ENCODE data around the gene DCAF4L1. TPM values are rescaled to one million over a fixed set of nuclear protein-coding genes. Genes with fewer than 3 reads are reported as not detected.

DCAF4L1 gene
- total and polyA plus RNA-seq, 12 donors: 0.04 to 1.00 (median 0.23) TPM; not detected in 3

- Histone ChIP-seq H3K27me3 (no peaks in the 10 kb centered on the region), H3K9me3 (replicated peaks in 1 of 3) (no peaks in the 10 kb centered on the region), H3K36me3 (replicated peaks in 1 of 2) (peaks cover 0 to 34% of the 10 kb centered on the region in 2 donors)
Measured at GRCh38 chr4:41940834-41941233, 40.7 kb upstream of the DCAF4L1 start.

GRCh38 chr4:41943506-41943905 is 38.0 kb upstream of the DCAF4L1 start:
- Histone ChIP-seq H3K27me3 (no peaks in the 10 kb centered on the region), H3K27ac (no peak overlapping the region), H3K4me3 (no peak overlapping the region), H3K9me3 (replicated peaks in 1 of 3) (no peaks in the 10 kb centered on the region), H3K4me1 (replicated peaks in 1 of 2) (no peaks in the 10 kb centered on the region), H3K36me3 (replicated peaks in 1 of 2) (peaks cover 0 to 40% of the 10 kb centered on the region in 2 donors)
- intact Hi-C loops (cut with DNase I): no loop called here
- 88 to 93% (median 91%) methylated on average over 2 of the region's 2 CpGs for WGBS, 4 donors
- no peak for TF ChIP-seq CTCF (IDR thresholded peaks at IDR 0.05)
- TF ChIP-seq POLR2A (IDR thresholded peaks at IDR 0.05): no peak
- DNase-seq: no peak

More at GRCh38 chr4:41940834-41941233, 40.7 kb upstream of the DCAF4L1 start:
- TF ChIP-seq CTCF (IDR thresholded peaks at IDR 0.05) (no peak), POLR2A (IDR thresholded peaks at IDR 0.05) (no peak)
- Histone ChIP-seq H3K4me1 (replicated peaks in 1 of 2) (peaks cover 8 to 26% of the 10 kb centered on the region in 2 donors), H3K27ac (no peak overlapping the region), H3K4me3 (no peak overlapping the region)
- intact Hi-C loops (cut with DNase I): no loop called here
- no peak for DNase-seq

- Histone ChIP-seq H3K4me3 (no peak overlapping the region), H3K9me3 (replicated peaks in 1 of 3) (no peaks in the 10 kb centered on the region), H3K36me3 (replicated peaks in 1 of 2) (peaks cover 0 to 41% of the 10 kb centered on the region in 2 donors), H3K4me1 (replicated peaks in 1 of 2) (no peaks in the 10 kb centered on the region), H3K27ac (no peak overlapping the region), H3K27me3 (no peaks in the 10 kb centered on the region)
- TF ChIP-seq CTCF (IDR thresholded peaks at IDR 0.05) (no peak), POLR2A (IDR thresholded peaks at IDR 0.05) (no peak)
- intact Hi-C loops (cut with DNase I): no loop called here
- DNase-seq: no peak
Measured at GRCh38 chr4:41944089-41944488, 37.5 kb upstream of the DCAF4L1 start.

GRCh38 chr4:41949531-41949930 is 32.0 kb upstream of the DCAF4L1 start:
- WGBS, 4 donors: 81 to 87% (median 86%) methylated on average over 3 of the region's 3 CpGs
- TF ChIP-seq POLR2A (IDR thresholded peaks at IDR 0.05) (no peak), CTCF (IDR thresholded peaks at IDR 0.05) (no peak)
- Histone ChIP-seq H3K27ac (no peak overlapping the region), H3K27me3 (no peaks in the 10 kb centered on the region), H3K36me3 (replicated peaks in 1 of 2) (peaks cover 0 to 52% of the 10 kb centered on the region in 2 donors), H3K4me3 (no peak overlapping the region), H3K4me1 (replicated peaks in 1 of 2) (no peaks in the 10 kb centered on the region), H3K9me3 (replicated peaks in 1 of 3) (no peaks in the 10 kb centered on the region)
- intact Hi-C loops (cut with DNase I): no loop called here
- no peak for DNase-seq
